Measurements from ENCODE around the gene MED13.
"Not testable (repeated sequence)": the region's sequence is repeated elsewhere in the genome, so short reads cannot be mapped to it uniquely, and the experiment has no call there.

Gene MED13

DNA sequence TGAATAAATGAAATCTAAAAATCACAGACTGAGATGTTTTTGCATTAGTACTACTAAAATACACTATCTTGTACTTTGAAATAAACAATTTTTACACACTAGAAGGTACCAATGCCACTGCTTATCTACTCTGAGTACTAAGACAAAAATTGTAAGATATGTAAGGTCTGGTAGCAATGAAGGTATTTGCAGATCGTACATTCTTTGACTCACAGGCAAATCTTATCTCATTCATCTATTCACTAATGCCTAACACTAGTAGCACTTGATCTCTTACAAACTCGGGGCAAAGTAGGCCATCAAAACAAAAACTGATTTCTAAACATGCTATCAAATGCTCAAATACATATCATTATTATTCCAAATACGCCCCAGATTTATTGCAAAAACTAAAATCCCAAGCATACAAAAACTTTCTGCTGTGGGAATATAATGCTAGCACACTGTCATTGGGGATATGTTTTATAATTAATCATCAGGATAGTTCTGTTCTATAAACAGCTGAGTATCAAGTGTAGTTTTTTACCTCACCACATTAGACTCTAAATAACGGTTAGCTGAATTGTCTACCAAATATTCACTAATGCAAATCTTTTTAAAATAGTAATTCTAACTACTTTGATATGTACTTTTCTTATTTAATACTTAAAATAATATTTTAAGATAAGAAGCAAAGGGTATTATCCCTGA is 68.0 kb downstream of the MED13 start:
- no peak for DNase-seq

DNA sequence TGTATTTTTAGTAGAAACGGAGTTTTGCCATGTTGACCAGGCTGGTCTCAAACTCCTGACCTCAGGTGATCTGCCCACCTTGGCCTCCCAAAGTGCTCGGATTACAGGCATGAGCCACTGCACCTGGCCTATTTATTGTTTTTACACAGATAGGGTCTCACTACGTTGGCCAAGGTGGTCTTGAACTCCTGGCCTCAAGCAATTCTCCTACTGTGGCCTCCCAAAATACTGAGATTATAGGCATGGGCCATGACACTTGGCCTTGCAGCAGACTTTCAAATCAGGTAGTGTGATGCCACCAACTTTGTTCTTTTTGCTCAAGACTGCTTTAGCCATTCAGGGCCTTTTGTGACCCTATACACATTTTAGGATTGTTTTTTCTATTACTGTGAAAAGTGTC is 75.6 kb downstream of the MED13 start:
- no peak for DNase-seq

DNA sequence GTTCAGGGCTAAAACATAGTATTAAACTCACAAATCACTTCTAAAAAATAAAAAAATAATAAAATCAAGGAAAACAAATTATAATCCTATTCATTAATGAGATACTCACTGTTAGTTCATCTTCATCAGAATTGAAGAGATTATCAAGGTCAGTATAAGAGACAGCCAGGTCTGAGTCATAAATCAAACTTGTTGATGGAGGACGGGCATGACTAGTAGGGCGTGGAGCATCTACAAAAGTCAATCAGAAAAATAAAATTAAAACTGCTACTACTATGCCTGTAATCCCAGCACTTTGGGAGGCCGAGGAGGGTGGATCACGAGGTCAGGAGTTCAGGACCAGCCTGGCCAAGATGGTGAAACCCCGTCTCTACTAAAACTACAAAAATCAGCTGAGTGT is 78.2 kb downstream of the MED13 start:
- DNase-seq: no peak

DNA sequence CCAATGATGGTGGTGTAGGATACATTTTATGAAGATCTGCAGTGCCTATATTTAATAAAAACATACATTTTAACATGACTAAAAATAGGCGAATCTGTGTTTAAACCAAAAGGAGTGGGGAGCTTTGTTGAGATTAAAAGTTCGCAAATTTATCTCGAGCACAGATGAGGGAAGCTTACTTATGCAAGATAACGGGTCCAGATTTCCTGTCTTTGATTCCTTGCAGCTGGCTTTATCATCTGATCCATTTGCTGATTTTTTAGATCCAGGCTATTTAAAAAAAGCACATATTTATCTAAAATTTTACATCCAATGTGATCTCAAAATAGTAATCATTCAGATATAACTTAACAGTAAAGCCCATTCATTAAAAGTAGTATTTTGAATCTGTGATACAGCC is 80.3 kb downstream of the MED13 start:
- no peak for DNase-seq

DNA sequence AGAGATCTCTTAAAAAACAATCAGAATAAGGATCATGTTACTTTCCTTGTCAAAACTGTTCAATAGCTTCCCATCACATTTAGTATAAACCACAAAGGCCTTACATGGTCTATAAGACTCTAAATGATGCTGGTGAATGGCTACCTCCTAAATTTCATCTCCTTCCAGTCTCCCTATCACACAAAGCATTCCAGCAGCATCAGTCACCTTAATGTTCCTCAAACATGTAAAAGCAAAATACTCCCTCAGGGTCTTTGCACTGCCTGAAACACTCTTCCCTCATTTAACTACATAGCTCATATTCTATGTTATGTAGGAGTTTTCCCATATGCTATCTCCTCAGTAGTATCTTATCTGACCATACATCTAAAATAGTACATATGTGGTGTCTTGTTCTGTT is 83.8 kb downstream of the MED13 start:
- DNase-seq: no peak

DNA sequence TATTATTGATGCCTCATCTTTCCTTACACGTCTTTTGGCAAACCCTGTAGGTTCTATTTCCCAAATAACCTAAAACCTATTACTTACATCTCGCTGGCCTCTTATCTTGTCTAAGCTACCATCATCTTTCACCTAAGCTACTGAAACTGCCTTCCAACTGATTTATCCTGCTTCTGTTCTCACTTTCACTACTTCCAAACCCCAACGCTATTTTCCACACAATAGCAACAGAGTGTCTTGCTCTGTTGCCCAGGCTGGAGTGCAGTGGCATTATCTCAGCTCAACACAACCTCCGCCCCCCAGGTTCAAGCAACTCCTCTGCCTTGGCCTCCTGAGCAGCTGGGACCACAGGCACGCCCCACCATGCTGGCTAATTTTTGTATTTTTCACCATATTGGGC is 84.5 kb downstream of the MED13 start:
- no peak for DNase-seq

DNA sequence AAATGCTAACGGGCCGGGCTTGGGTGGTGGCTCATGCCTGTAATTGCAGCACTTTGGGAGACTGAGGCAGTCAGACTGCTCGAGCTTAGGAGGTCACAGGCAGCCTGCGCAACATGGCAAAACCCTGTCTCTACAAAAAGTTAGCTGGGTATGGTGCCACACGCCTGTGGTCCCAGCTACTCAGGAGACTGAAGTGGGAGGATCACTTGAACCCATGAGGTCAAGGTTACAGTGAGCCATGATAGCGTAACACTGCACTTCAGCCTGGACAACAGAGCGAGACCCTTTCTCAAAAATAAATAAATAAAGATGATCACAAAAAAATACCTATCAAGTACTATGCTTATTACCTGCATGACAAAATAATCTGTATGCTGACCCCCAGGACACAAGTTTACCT is 91.0 kb downstream of the MED13 start:
- DNase-seq: no peak

DNA sequence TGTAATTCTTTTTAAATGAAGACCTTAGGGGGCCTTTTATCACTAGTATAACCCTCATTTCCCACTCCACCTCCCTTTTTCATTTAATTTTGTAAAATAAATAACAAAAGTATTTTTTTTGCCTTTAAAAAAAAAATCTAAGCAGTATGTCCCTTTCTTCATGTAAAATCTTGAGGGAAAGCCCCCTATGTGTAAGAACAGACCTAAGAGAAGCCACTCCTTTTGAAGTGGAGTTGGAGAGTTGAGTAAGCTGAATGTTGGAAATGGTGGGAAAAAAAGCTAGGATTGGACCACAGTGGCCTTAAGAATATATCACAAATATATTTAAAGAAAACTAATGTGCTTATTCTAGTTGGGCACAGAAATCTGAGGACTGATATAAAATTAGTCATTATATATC is 92.8 kb downstream of the MED13 start:
- DNase-seq: no peak

DNA sequence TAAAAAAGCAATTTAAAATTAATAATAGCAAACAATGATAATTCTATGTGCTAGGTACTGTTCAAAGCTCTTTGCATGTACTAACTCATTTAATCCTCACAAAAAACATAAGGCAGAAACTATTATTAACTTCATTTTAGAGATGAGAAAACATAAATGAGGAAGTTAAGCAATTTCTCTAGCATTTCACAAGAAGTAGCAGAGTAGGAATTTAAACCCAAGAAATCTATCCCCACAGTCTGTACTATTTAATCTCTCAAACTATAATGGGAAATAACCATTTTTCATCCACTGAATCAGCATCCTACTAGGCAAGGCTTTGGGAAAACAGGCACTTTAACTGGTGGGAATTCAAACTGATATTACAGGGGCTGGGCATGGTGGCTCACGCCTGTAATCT is 95.0 kb downstream of the MED13 start:
- DNase-seq: no peak

DNA sequence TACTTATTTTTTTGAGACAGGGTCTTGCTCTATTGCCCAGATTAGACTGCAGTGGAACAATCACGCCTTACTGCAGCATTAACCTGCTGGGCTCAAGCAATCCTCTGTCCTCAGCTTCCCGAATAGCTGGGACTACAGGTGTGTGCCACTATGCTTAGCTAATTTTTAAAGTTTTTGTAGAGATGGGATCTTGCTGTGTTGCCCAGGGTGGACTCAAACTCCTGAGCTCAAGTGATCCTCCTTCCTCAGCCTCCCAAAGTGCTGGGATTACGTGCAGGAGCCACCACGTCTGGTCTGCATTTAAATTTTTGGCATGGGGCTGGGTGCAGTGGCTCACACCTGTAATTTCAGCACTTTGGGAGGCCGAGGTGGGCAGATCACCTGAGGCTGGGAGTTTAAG is 96.3 kb downstream of the MED13 start:
- no peak for DNase-seq

DNA sequence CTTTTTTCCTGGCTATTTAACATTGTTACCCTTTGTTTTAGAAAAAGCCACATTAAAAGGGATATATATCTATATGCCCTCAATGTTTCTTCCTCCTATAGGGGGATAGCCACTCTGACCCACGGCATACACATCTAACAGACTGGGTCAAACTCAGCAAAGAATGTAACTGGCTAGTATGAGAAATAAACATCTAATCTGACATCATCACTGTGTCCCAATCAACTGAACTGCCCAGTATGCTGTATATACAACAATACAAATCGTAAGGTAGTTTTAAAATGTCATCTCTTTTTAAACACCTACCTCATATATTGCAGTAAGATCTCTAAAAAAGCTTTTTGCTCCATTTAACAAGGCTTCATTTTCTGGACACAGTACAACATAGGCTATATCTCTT is 97.3 kb downstream of the MED13 start:
- no peak for DNase-seq

DNA sequence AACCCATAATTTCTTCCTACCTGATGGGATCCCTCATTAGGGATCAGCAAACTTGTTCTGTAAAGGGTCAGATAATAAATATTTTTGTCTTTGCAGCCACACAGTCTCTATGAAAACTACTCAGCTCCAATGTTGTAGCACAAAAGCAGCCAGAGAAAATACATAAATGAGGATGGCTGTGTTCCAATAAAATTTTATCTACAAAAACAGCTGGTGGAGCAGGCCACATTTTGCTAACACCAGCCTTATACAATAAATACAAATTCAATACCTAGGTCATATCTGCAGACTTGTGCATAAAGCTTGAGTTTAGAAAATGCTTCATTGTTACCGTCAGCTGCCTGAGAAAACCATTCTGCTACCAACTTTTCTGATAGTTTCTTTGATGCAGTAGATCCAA is 98.9 kb downstream of the MED13 start:
- DNase-seq: no peak

DNA sequence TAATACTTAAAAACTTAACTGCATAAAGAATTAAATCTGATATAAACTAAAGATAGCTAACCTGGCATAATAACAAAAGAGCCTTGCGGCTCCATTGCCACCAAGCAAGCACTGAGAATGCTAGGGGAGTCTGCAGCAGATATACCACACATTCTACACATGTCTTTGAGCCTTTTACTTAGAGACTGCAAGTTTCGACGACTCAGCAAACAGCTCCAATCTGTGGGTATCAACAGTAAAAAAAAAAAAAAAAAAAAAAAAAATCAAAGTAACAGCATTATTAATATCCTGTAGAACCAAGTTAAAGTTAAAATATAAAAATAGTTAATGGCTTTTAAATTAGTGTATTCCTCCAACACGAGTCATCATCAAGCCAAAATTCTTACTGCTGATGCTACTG is 109.5 kb downstream of the MED13 start:
- DNase-seq: no peak

DNA sequence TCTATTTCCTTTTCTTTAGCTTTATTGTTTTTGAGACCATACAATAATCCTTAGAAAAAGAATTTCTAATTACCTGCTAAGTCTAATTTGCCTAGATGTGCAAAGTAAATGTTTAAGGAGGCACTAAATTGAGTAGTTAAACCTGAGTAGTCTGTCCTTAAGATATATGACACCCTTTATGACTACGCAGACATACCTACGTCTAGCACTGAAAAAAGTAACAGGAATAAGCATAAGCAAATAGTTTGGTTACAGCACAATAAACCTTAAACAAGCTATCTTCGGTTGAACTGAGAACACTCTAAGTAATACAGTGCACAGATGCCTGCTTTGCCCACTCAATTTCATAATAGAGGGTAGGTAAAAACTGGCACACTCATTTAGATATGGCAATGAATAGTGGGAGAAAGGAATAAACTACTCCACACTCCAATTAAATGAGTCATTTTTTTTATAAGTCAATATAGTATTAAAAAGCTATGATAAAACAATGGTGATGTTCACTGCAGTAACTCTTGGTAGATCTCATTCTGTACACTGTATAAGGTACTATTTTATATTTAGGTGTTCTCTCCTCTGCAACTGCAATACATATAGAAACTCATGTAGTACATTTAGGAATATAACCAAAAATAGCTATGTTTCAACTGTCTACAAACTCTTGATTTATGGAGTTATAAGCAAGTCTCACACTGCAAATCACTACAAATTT is 117.6 kb downstream of the MED13 start:
- DNase-seq: no peak

DNA sequence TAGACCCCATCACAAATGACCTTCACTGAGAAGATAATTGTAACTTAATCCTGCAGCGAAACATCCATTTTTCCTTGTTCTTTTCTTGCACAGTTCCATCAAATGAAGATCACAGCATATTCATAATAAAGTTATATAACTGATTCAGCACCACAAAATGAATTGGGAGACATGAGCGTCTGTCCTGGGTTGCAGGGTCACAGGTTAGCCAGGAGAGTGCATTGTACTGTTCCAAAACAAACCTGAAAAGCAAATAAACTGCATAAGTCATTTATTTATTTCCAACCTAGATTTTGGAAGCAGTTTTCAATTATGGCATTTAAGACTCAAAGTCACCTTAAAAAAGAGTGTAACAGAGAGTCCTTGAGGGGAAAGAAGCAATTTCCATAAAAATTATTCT is 118.7 kb downstream of the MED13 start:
- DNase-seq: no peak

DNA sequence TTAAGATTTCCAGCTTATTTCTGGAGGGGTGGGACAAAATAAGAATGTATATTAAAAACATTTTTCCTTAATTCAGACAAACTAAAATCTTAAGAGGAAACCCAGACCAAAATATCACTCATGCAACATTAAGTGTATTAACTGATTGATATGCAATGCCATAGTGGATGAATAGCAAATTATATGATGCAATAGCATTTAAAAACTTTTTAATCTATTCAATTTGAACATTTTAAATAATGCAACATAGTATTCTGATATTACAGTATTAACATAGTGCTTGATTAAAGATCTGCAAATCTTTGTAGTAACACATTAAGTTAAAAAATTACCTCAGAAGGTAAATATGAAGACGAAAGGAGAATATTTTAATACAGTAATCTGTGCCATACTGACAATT is 122.0 kb downstream of the MED13 start:
- no peak for DNase-seq

DNA sequence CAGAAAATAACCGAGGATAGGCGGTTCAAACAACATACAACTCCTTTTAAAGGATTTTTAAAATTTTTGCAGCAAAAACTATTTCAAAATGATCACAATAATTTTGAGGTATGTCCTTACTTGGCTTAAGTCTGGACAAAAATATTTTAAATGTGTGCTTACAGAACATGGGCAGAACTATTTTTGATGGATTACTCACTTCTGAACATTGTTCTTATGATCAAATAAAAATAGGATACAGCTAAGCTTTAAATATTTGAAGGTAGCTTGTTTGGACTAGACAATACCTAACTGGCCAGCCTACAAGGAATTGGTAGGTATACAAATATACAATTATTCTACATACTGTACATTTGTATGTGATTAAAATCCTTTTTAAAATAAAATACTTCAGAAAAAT is 123.0 kb downstream of the MED13 start:
- no peak for DNase-seq

DNA sequence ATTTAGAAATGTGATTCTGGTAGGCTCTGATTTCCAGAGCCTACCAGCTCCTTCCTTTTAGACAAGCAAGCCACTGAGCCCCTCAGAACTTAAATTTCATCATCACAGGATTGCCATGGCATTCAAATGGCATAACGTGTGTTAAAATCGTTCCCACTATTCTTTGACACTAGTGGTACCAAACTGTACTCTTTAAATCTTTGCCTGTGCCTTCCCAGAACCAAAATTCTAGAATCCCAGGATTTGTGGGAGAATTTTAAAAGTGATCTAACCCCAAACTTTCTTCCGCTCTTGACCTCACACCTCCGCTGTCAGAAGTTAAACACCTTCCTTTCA is 137.0 kb downstream of the MED13 start:
- no peak for DNase-seq

DNA sequence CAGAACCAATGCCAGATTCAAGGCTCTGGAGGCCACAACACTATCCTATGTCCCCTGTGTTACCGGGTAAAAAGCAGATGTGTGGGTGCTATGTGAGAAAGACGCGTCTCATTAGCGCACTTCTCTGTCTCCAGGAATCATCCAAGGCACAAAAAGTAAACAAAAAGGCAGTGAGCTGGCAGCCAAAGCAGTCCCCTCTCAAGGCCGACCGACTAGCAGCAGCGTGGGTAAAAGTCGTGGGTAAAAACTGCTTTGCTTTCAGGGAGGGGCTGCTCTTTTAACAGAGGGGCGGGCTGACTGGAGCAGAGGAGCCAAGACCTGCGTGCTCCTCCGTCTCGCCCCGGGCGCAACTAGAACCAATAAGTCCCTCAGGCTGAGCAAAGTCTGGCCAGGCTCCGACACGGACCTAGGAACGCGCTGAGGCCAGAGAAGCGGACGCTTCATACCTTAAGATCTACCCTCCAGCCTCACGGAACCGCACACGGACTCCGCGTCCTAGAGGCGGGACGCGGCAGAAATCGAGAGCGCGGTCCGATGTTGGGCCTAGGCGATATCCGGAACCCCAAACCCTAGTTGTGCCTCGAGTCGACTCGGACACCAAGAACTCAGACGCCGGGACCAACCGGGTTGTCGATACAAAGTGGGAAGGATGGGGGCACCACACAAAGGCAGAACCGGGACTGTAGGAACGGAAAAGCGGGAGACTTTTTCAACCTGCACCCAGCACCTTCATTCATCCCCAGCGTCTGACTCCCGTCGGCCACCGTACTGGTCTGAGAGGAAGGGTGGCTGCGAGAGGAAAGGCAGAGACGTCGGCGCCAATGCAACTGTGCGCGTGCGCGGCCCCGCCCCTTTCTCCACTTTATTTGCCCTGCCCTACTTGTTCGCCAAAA is 137.6 kb downstream of the MED13 start, which contains the start of gene INTS2:
Gene INTS2, minus strand, starts transcription at position 775 of the 893 bp plus-strand sequence. CDS start 1,338 bp downstream, outside the sequence.
- DNase-seq: peak; percentile 93

DNA sequence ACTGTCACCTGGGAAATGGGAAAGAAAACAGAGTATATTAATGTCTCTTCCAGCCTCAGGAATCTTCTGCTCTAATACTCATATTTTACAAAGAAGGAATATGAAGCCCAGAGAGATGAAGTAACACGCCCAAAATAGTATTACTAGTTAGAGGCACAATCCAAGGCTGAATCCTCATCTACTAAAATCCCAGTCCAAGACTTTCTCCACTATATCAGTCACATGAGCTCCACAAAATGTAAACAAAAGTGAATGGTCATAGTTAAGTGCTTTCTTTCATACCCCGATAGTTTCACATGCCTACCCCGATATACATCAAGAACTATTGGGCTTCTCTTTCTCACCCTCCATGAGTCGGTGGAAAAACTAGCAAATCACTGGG is 138.3 kb downstream of the MED13 start:
- no peak for DNase-seq

DNA sequence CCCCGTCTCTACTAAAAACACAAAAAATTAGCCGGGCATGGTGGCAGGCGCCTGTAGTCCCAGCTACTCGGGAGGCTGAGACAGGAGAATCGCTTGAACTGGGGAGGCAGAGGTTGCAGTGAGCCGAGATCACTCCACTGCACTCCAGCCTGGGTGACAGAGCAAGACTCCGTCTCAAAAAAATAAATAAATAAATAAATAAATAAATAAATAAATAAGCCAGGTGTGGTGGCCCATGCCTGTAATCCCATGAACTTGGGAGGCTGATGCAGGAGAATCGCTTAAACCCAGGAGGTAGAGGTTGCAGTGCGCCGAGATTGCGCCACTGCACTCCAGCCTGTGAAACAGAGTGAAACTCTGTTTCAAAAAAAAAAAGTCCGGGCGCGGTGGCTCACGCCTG is 149.9 kb downstream of the MED13 start:
- not testable (repeated sequence) for DNase-seq

DNA sequence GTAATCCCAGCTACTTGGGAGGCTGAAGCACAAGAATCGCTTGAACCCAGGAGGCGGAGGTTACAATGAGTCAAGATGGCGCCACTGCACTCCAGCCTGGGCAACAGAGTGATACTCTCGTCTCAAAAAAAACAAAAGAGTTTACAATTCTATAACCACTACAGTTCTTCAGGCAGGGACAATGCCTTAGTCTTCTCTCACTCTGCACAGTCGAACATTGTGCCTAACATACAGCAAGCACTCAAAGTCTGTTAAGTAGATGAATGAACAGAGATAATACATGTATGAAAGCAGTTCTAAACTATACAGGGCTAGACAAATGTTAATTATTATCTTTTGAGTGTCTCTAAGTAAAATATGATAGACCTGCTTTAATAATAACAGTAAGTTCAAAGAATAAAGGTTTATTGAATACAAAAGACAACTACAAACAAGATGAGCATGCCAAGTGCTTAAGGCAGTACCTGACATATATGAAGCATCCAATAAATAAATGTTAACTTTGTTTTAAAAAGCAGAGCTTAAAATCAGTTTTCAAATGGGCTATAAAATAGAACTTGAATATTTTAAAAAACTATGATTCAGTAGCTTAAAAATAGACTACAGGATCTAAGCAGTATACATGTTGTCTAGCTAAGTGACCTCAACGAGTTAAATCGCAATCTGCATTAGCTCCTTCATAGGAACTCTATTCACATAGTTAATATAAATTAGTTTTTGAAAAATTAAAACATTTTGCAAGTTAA is 156.6 kb downstream of the MED13 start:
- no peak for DNase-seq

DNA sequence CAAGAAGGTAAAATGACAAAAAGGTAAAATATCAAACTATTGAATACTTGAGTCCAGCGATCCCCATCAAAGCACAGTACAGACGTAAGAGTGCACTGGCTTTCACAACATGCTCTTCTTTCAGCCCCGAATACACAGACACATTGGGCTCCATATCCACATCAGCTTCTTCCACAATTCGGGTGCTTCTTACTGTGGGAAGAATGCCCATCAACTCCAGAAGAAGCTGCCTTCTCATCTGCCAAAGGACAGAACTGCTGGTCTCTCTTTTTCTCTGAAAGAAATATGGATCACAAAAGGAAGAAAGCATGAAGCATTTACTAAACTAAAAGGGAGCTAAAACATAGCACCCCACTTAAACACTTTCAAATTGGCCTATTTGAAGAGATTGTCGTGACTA is 157.7 kb downstream of the MED13 start:
- no peak for DNase-seq
